ENCODE data around the gene CLCN2. TPM values are rescaled to one million over a fixed set of nuclear protein-coding genes. Genes with fewer than 3 reads are reported as not detected.
A peak's percentile ranks its signal among the peaks of the same experiment; 100 is the strongest.

CLCN2 gene
- total RNA-seq, 1 donor from 2014 or later, result 9.7 TPM

- no peak for DNase-seq (ENCODE audit: extremely low spot score, unreplicated experiment)
- no peak overlapping the region for H3K27ac Mint-ChIP-seq (ENCODE audit: unreplicated experiment)
- H3K27me3 Mint-ChIP-seq (ENCODE audit: unreplicated experiment), result no peaks in the 10 kb centered on the region
- TF ChIP-seq CTCF (IDR thresholded peaks at IDR 0.05), result no peak
- no peaks in the 10 kb centered on the region for H3K9me3 Mint-ChIP-seq (ENCODE audit: unreplicated experiment)
- no peak overlapping the region for H3K4me3 Mint-ChIP-seq (ENCODE audit: unreplicated experiment)
- peaks cover 43% of the 10 kb centered on the region for H3K4me1 Mint-ChIP-seq (ENCODE audit: unreplicated experiment)
- peaks cover 13% of the 10 kb centered on the region for H3K36me3 Mint-ChIP-seq (ENCODE audit: unreplicated experiment)
These were observed 13.9 kb downstream of the CLCN2 start for GRCh38 chr3:184347321-184348056.

- H3K27ac Mint-ChIP-seq (ENCODE audit: unreplicated experiment), result no peak overlapping the region
- DNase-seq (ENCODE audit: extremely low spot score, unreplicated experiment), result no peak
- H3K4me1 Mint-ChIP-seq (ENCODE audit: unreplicated experiment), result peaks cover 36% of the 10 kb centered on the region
These were observed 14.8 kb downstream of the CLCN2 start for GRCh38 chr3:184346480-184347190.

DNA sequence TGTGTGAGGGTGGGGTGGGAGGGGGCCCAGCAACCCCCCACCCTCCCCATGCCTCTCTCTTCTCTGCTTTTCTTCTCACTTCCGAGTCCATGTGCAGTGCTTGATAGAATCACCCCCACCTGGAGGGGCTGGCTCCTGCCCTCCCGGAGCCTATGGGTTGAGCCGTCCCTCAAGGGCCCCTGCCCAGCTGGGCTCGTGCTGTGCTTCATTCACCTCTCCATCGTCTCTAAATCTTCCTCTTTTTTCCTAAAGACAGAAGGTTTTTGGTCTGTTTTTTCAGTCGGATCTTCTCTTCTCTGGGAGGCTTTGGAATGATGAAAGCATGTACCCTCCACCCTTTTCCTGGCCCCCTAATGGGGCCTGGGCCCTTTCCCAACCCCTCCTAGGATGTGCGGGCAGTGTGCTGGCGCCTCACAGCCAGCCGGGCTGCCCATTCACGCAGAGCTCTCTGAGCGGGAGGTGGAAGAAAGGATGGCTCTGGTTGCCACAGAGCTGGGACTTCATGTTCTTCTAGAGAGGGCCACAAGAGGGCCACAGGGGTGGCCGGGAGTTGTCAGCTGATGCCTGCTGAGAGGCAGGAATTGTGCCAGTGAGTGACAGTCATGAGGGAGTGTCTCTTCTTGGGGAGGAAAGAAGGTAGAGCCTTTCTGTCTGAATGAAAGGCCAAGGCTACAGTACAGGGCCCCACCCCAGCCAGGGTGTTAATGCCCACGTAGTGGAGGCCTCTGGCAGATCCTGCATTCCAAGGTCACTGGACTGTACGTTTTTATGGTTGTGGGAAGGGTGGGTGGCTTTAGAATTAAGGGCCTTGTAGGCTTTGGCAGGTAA, 15.9 kb downstream of the CLCN2 start:
- no peak for DNase-seq (ENCODE audit: extremely low spot score, unreplicated experiment)
- Mint-ChIP-seq H3K27ac (ENCODE audit: unreplicated experiment) (peak overlapping the region; percentile 88), H3K27me3 (ENCODE audit: unreplicated experiment) (no peaks in the 10 kb centered on the region), H3K36me3 (ENCODE audit: unreplicated experiment) (peaks cover 13% of the 10 kb centered on the region), H3K4me1 (ENCODE audit: unreplicated experiment) (peaks cover 35% of the 10 kb centered on the region), H3K9me3 (ENCODE audit: unreplicated experiment) (no peaks in the 10 kb centered on the region), H3K4me3 (ENCODE audit: unreplicated experiment) (peak overlapping the region; percentile 40)
- TF ChIP-seq CTCF (IDR thresholded peaks at IDR 0.05), result peak; percentile 58

More at GRCh38 chr3:184346480-184347190, 14.8 kb downstream of the CLCN2 start:
- Mint-ChIP-seq H3K4me3 (ENCODE audit: unreplicated experiment) (no peak overlapping the region), H3K36me3 (ENCODE audit: unreplicated experiment) (peaks cover 11% of the 10 kb centered on the region), H3K27me3 (ENCODE audit: unreplicated experiment) (no peaks in the 10 kb centered on the region), H3K9me3 (ENCODE audit: unreplicated experiment) (no peaks in the 10 kb centered on the region)
- no peak for TF ChIP-seq CTCF (IDR thresholded peaks at IDR 0.05)

DNA sequence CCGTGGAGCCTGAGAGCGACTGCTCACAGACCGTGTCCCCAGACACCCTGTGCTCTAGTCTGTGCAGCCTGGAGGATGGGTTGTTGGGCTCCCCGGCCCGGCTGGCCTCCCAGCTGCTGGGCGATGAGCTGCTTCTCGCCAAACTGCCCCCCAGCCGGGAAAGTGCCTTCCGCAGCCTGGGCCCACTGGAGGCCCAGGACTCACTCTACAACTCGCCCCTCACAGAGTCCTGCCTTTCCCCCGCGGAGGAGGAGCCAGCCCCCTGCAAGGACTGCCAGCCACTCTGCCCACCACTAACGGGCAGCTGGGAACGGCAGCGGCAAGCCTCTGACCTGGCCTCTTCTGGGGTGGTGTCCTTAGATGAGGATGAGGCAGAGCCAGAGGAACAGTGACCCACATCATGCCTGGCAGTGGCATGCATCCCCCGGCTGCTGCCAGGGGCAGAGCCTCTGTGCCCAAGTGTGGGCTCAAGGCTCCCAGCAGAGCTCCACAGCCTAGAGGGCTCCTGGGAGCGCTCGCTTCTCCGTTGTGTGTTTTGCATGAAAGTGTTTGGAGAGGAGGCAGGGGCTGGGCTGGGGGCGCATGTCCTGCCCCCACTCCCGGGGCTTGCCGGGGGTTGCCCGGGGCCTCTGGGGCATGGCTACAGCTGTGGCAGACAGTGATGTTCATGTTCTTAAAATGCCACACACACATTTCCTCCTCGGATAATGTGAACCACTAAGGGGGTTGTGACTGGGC, 16.7 kb downstream of the CLCN2 start:
- DNase-seq (ENCODE audit: extremely low spot score, unreplicated experiment), result no peak
- Mint-ChIP-seq H3K4me3 (ENCODE audit: unreplicated experiment) (no peak overlapping the region), H3K27me3 (ENCODE audit: unreplicated experiment) (no peaks in the 10 kb centered on the region), H3K4me1 (ENCODE audit: unreplicated experiment) (peaks cover 35% of the 10 kb centered on the region), H3K36me3 (ENCODE audit: unreplicated experiment) (peaks cover 13% of the 10 kb centered on the region), H3K27ac (ENCODE audit: unreplicated experiment) (no peak overlapping the region), H3K9me3 (ENCODE audit: unreplicated experiment) (no peaks in the 10 kb centered on the region)
- no peak for TF ChIP-seq CTCF (IDR thresholded peaks at IDR 0.05)

All from osteocyte (in vitro differentiated cells).